HS-27A (cell line): ENCODE measurements around the gene ZNF827.

ENCODE experiments used
- DNase-seq: peaks from one replicate; pipeline ENCODE4 v3.0.0-alpha.2; 2012; ENCODE audit warnings: low read depth, missing footprints

The ZNF827 gene

GRCh38 chr4:145933134-145933533 is 5.5 kb downstream of the ZNF827 start:
- no peak for DNase-seq

GRCh38 chr4:145931403-145931802 is 7.2 kb downstream of the ZNF827 start:
- no peak for DNase-seq

- no peak for DNase-seq
Measured at GRCh38 chr4:145930592-145930991, 8.0 kb downstream of the ZNF827 start.

GRCh38 chr4:145929415-145930178 is 9.0 kb downstream of the ZNF827 start:
- no peak for DNase-seq

- DNase-seq, result no peak
Measured at GRCh38 chr4:145928748-145929147, 9.9 kb downstream of the ZNF827 start.

- no peak for DNase-seq
Measured at GRCh38 chr4:145927030-145927429, 11.6 kb downstream of the ZNF827 start.

GRCh38 chr4:145921231-145921630 is 17.4 kb downstream of the ZNF827 start:
- DNase-seq, result no peak

- peak; percentile 74 for DNase-seq
Measured at GRCh38 chr4:145920205-145920604, 18.4 kb downstream of the ZNF827 start.

GRCh38 chr4:145912376-145912775 is 26.2 kb downstream of the ZNF827 start:
- DNase-seq, result no peak

GRCh38 chr4:145909773-145910172 is 28.9 kb downstream of the ZNF827 start:
- no peak for DNase-seq

- no peak for DNase-seq
Measured at GRCh38 chr4:145909281-145909715, 29.3 kb downstream of the ZNF827 start.

GRCh38 chr4:145907812-145908211 is 30.8 kb downstream of the ZNF827 start:
- no peak for DNase-seq

GRCh38 chr4:145907390-145907789 is 31.2 kb downstream of the ZNF827 start:
- DNase-seq, result no peak

GRCh38 chr4:145904413-145905177 is 34.0 kb downstream of the ZNF827 start:
- DNase-seq, result no peak

- no peak for DNase-seq
Measured at GRCh38 chr4:145902522-145902921, 36.1 kb downstream of the ZNF827 start.

GRCh38 chr4:145899886-145900460 is 38.6 kb downstream of the ZNF827 start:
- DNase-seq, result no peak

GRCh38 chr4:145898926-145899531 is 39.6 kb downstream of the ZNF827 start:
- DNase-seq, result no peak

GRCh38 chr4:145898466-145898865 is 40.2 kb downstream of the ZNF827 start:
- DNase-seq, result no peak

- DNase-seq, result no peak
Measured at GRCh38 chr4:145895056-145895455, 43.6 kb downstream of the ZNF827 start.

- no peak for DNase-seq
Measured at GRCh38 chr4:145891958-145892357, 46.7 kb downstream of the ZNF827 start.

- no peak for DNase-seq
Measured at GRCh38 chr4:145890689-145891088, 47.9 kb downstream of the ZNF827 start.

- no peak for DNase-seq
Measured at GRCh38 chr4:145888393-145888792, 50.2 kb downstream of the ZNF827 start.
